ENCODE data around the gene HNRNPUL1. TPM values are rescaled to one million over a fixed set of nuclear protein-coding genes. Genes with fewer than 3 reads are reported as not detected.

HNRNPUL1 gene
- total RNA-seq, 1 experiment from 2014 or later = 315 TPM

DNA sequence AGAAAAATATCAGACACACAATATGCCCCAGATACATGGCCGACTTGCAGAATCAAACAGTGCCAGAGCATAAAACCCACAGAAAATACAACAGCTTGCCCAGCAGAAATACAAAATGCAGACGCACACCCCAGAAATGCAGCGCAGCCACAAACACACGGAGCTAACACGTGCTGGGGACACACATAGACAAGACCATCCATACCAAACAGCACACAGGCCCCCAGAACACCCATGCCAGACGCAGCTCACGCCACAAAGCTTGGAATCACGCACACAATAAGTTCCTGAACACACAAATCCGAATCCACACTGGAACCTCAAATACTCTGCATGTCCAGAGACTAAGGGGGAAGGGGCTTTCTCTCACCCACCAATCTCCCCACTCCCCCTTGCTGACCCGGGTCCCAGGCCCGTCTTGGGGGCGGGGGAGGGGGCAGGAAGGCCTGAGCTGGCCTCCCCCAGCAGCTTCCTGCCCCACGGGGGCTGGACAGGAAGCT lies 63.0 kb downstream of the HNRNPUL1 start:
- H3T11ph ChIP-seq (ENCODE audit: low read length) = no peak overlapping the region
- H2BK5ac ChIP-seq (ENCODE audit: insufficient read length, low read length) = no peak overlapping the region
- H2BK15ac ChIP-seq (ENCODE audit: low read depth, low read length) = no peak overlapping the region
- no peak overlapping the region for H4K91ac ChIP-seq (ENCODE audit: insufficient read length, low read depth, low read length)
- Mint-ChIP-seq H3K27me3 (ENCODE audit: low read depth) (peaks cover 1% of the 10 kb centered on the region; the same call in 1 of the 2 replicates), H3K27ac (peak overlapping the region in 1 of 3 experiments; percentile 13; a peak in 2 of 7 replicates), H3K4me1 (peaks cover 43 to 62% of the 10 kb centered on the region in 2 experiments), H3K36me3 (ENCODE audit: insufficient read depth in 1 of 3, low read depth in 3 of 3) (peaks cover 3 to 45% (median 10%) of the 10 kb centered on the region in 3 experiments; a peak in 5 of 7 replicates), H3K9me3 (no peaks in the 10 kb centered on the region), H3K4me3 (peak overlapping the region; percentile 32 to 73; a peak in 4 of 5 replicates)
- no peak for TF ChIP-seq CTCF (conservative IDR thresholded peaks at IDR 0.05)
- H3K27ac ChIP-seq (ENCODE audit: insufficient read length, low read depth, low read length) = no peak overlapping the region
- no peak overlapping the region for H4K8ac ChIP-seq (replicated peaks; ENCODE audit: insufficient read length, low read depth, low read length)
- peaks cover 14% of the 10 kb centered on the region for H3K23me2 ChIP-seq (ENCODE audit: insufficient read length, low read depth, low read length, poor library complexity, severe bottlenecking)
- H3K4me2 ChIP-seq (ENCODE audit: insufficient read depth, insufficient read length, low read length) = no peak overlapping the region
- no peak overlapping the region for H2AK5ac ChIP-seq (ENCODE audit: insufficient read length, low read length)
- no peak overlapping the region for H3K56ac ChIP-seq (ENCODE audit: insufficient read length, low read depth, low read length)
- no peak overlapping the region for H2BK120ac ChIP-seq (ENCODE audit: low read depth, low read length, poor library complexity, severe bottlenecking)
- H3K79me2 ChIP-seq (ENCODE audit: insufficient read depth, low read length) = no peaks in the 10 kb centered on the region
- H3K14ac ChIP-seq (ENCODE audit: insufficient read depth, low read length) = no peak overlapping the region
- H3K18ac ChIP-seq (ENCODE audit: insufficient read length, low read depth, low read length) = no peak overlapping the region
- peaks cover 12% of the 10 kb centered on the region; the same call in 1 of the 2 replicates for H3K4me1 ChIP-seq (ENCODE audit: insufficient read depth, low read length)
- H2BK12ac ChIP-seq (ENCODE audit: insufficient read length, low read depth, low read length) = no peak overlapping the region
- no CpG with 5 or more reads among the region's 13 CpGs for WGBS (ENCODE audit: extremely low coverage, insufficient read length, low lambda C conversion rate)
- no peak for DNase-seq
- H2BK20ac ChIP-seq (ENCODE audit: low read depth, low read length, poor library complexity, severe bottlenecking) = no peak overlapping the region
- no peak overlapping the region for H3K23ac ChIP-seq (ENCODE audit: insufficient read length, low read depth, low read length)
- H3K27me3 ChIP-seq (ENCODE audit: insufficient read depth, low read length) = no peaks in the 10 kb centered on the region
- no peak overlapping the region for H2AFZ ChIP-seq (ENCODE audit: low read length)
- no peak overlapping the region for H3K9ac ChIP-seq (ENCODE audit: extremely low read depth, insufficient read length, low read length)
- peaks cover 3% of the 10 kb centered on the region for H4K20me1 ChIP-seq (ENCODE audit: control insufficient read depth, insufficient read depth, insufficient read length)
- no peak overlapping the region for H3K4ac ChIP-seq (ENCODE audit: low read depth, low read length)
- no peaks in the 10 kb centered on the region for H3K9me3 ChIP-seq (ENCODE audit: control insufficient read depth, low read depth, low read length)
- no peaks in the 10 kb centered on the region for H3K79me1 ChIP-seq (ENCODE audit: insufficient read depth, low read depth, low read length, poor library complexity, severe bottlenecking)
- H4K5ac ChIP-seq (ENCODE audit: insufficient read length, low read depth, low read length) = no peak overlapping the region

All from H9 (cell line).